Upper lobe of left lung (tissue), 6 donors: ENCODE results near the gene MAPK14. TPM values are rescaled to one million over a fixed set of nuclear protein-coding genes. Genes with fewer than 3 reads are reported as not detected.

Experiments used
- ATAC-seq, 2 donors: fragments of 200-7000 bp; cut with Tn5 transposase; one replicate each; pipeline ENCODE4 v1.9.1; 2022; ENCODE audit warnings: mild to moderate bottlenecking in 2 of 2, moderate library complexity in 2 of 2; ENCODE audit not compliant: low FRiP score in 2 of 2
- DNase-seq, 2 donors: peaks; one replicate each; pipeline ENCODE4 v3.0.0-alpha.2; 2019 to 2020
- H3K27ac ChIP-seq, 4 donors: fragments of 200-600 bp; sonication (generic); one replicate each; pipeline ENCODE4 v1.5.1; 2016 to 2019
- H3K27me3 ChIP-seq, 4 donors: fragments of 200-600 bp; sonication (generic); one replicate each; pipeline ENCODE4 v1.5.1; 2017 to 2019
- H3K36me3 ChIP-seq, 4 donors: fragments of 200-600 bp; sonication (generic); one replicate each; pipeline ENCODE4 v1.5.1; 2016 to 2019
- H3K4me1 ChIP-seq, 4 donors: fragments of 200-600 bp; sonication (generic); one replicate each; pipeline ENCODE4 v1.5.1; 2018 to 2019
- H3K4me3 ChIP-seq, 4 donors: fragments of 200-600 bp; sonication (generic); one replicate each; pipeline ENCODE4 v1.5.1; 2017 to 2019; ENCODE audit warnings: mild to moderate bottlenecking in 2 of 4, moderate library complexity in 1 of 4
- H3K9me3 ChIP-seq, 4 donors: fragments of 200-600 bp; sonication (generic); one replicate each; pipeline ENCODE4 v1.5.1; 2018 to 2019
- CTCF ChIP-seq, 6 experiments: fragments of 450-650 bp in 4 of 6; fragments of 200-600 bp in 2 of 6; sonication (generic) in 2 of 6; IDR thresholded peaks; one replicate each; pipeline ENCODE4 v1.5.1; 2016 to 2019; ENCODE audit warnings: antibody characterized with exemption in 6 of 6
- EP300 ChIP-seq, 4 donors: sonication (generic); formaldehyde crosslinking; IDR thresholded peaks; one replicate each; pipeline ENCODE4 v1.5.1; 2017; ENCODE audit warnings: antibody characterized with exemption in 4 of 4, control low read depth in 2 of 4
- POLR2A ChIP-seq, 4 donors: fragments of 450-650 bp; IDR thresholded peaks; one replicate each; pipeline ENCODE4 v1.5.1; 2016 to 2017; ENCODE audit warnings: antibody characterized with exemption in 4 of 4, mild to moderate bottlenecking in 2 of 4
- POLR2AphosphoS5 ChIP-seq, 2 donors: sonication (generic); formaldehyde crosslinking; IDR thresholded peaks; one replicate each; pipeline ENCODE4 v1.5.1; 2017; ENCODE audit warnings: antibody characterized with exemption in 2 of 2
- WGBS, 2 donors: methylation state at CpG; one replicate each; pipeline ENCODE4 v1.1.5; 2017 to 2018; 5-methylcytosine and 5-hydroxymethylcytosine counted together
- total RNA-seq, 6 donors: library from RNA; depleted of rRNA in 4 of 6; stranded (reverse); fragments of >200 nt in 4 of 6; gene quantifications; one replicate each; pipeline versions ENCODE4 v1.1.0 to v1.2.1, GENCODE V29; 2016 to 2021
- donor health status: DM: no; HTN: no; CAD: no; lungs with moderate emphysema.
- donor health status: DM: no; HTN: yes; CAD: no; lungs with severe emphysema.

Gene MAPK14
- total RNA-seq, 6 donors from 2014 or later: 39.8 to 96.3 (median 70.8) TPM

GRCh38 chr6:36115412-36115811 is 87.8 kb downstream of the MAPK14 start:
- no peaks in the 10 kb centered on the region for H3K9me3 ChIP-seq
- ATAC-seq: no peak
- H3K27me3 ChIP-seq: no peaks in the 10 kb centered on the region

GRCh38 chr6:36116066-36116864 is 88.7 kb downstream of the MAPK14 start:
- no peak for ATAC-seq
- Histone ChIP-seq H3K36me3 (peaks cover 0 to 22% (median 6%) of the 10 kb centered on the region in 4 donors), H3K27me3 (no peaks in the 10 kb centered on the region), H3K9me3 (no peaks in the 10 kb centered on the region), H3K4me3 (no peak overlapping the region), H3K4me1 (peaks cover 22 to 35% (median 26%) of the 10 kb centered on the region in 4 donors), H3K27ac (no peak overlapping the region)
- 84 to 92% methylated on average over 3 of the region's 3 CpGs for WGBS, 2 donors
- DNase-seq: no peak
- no peak for TF ChIP-seq EP300 (IDR thresholded peaks at IDR 0.05)

More at GRCh38 chr6:36115412-36115811, 87.8 kb downstream of the MAPK14 start:
- no peak for DNase-seq
- Histone ChIP-seq H3K4me1 (peaks cover 16 to 26% (median 18%) of the 10 kb centered on the region in 4 donors), H3K27ac (peak overlapping the region in 1 of 4 donors; percentile 59), H3K4me3 (no peak overlapping the region), H3K36me3 (peaks cover 0 to 30% (median 11%) of the 10 kb centered on the region in 4 donors)
- no peak for TF ChIP-seq POLR2AphosphoS5 (IDR thresholded peaks at IDR 0.05)
- TF ChIP-seq CTCF (IDR thresholded peaks at IDR 0.05): no peak
- TF ChIP-seq POLR2A (IDR thresholded peaks at IDR 0.05): no peak
- TF ChIP-seq EP300 (IDR thresholded peaks at IDR 0.05): no peak
- WGBS, 2 donors: 88 to 95% methylated on average over 10 of the region's 10 CpGs

- TF ChIP-seq EP300 (IDR thresholded peaks at IDR 0.05): no peak
- no peak for TF ChIP-seq CTCF (IDR thresholded peaks at IDR 0.05)
- TF ChIP-seq POLR2AphosphoS5 (IDR thresholded peaks at IDR 0.05): no peak
- TF ChIP-seq POLR2A (IDR thresholded peaks at IDR 0.05): no peak
- Histone ChIP-seq H3K9me3 (no peaks in the 10 kb centered on the region), H3K4me1 (peaks cover 27 to 39% (median 31%) of the 10 kb centered on the region in 4 donors), H3K27ac (no peak overlapping the region), H3K27me3 (no peaks in the 10 kb centered on the region), H3K36me3 (peaks cover 0 to 17% (median 1%) of the 10 kb centered on the region in 4 donors), H3K4me3 (no peak overlapping the region)
- WGBS, 2 donors: 94 to 100% methylated on average over 2 of the region's 2 CpGs
- DNase-seq (no peak), ATAC-seq (no peak)
Measured at GRCh38 chr6:36116943-36117342, 89.3 kb downstream of the MAPK14 start.

GRCh38 chr6:36117658-36118549 is 90.3 kb downstream of the MAPK14 start:
- DNase-seq: no peak
- ATAC-seq: no peak
- Histone ChIP-seq H3K27me3 (no peaks in the 10 kb centered on the region), H3K9me3 (no peaks in the 10 kb centered on the region), H3K36me3 (peaks cover 0 to 17% (median 0%) of the 10 kb centered on the region in 4 donors), H3K27ac (peak overlapping the region; percentile 9 to 88 (median 76)), H3K4me3 (no peak overlapping the region), H3K4me1 (peaks cover 27 to 40% (median 31%) of the 10 kb centered on the region in 4 donors)
- TF ChIP-seq POLR2A (IDR thresholded peaks at IDR 0.05) (no peak), CTCF (IDR thresholded peaks at IDR 0.05) (no peak), EP300 (IDR thresholded peaks at IDR 0.05) (no peak), POLR2AphosphoS5 (IDR thresholded peaks at IDR 0.05) (no peak)
- WGBS, 2 donors: 73 to 89% methylated on average over 7 to 8 of the region's 8 CpGs
